Esophagus muscularis mucosa (tissue), 4 donors: ENCODE data around the gene RHAG. TPM values are rescaled to one million over a fixed set of nuclear protein-coding genes. Genes with fewer than 3 reads are reported as not detected.

Experiments used
- DNase-seq: peaks from one replicate; pipeline ENCODE4 v3.0.0-alpha.2; 2017; ENCODE audit errors: extremely low spot score
- H3K27ac ChIP-seq, 4 donors: fragments of 200-600 bp; sonication (generic); replicated peaks in 1 of 4; 1 replicate in 3 of 4; 2 replicates in 1 of 4; pipeline ENCODE4 v1.5.1; 2016 to 2019; ENCODE audit warnings: mild to moderate bottlenecking in 1 of 4
- H3K27me3 ChIP-seq, 4 donors: fragments of 200-600 bp; sonication (generic); one replicate each; pipeline versions ENCODE4 v1.5.1 to v1.6.0; 2016 to 2019
- H3K36me3 ChIP-seq, 4 donors: fragments of 200-600 bp; sonication (generic); one replicate each; pipeline ENCODE4 v1.5.1; 2016 to 2019
- H3K4me1 ChIP-seq, 4 donors: fragments of 200-600 bp; sonication (generic); one replicate each; pipeline ENCODE4 v1.5.1; 2016 to 2019
- H3K4me3 ChIP-seq, 4 donors: fragments of 200-600 bp; sonication (generic); 1 replicate in 2 of 4; 2 replicates in 2 of 4; pipeline ENCODE4 v1.5.1; 2016 to 2019; ENCODE audit warnings: mild to moderate bottlenecking in 4 of 4, moderate library complexity in 1 of 4
- H3K9me3 ChIP-seq, 4 donors: fragments of 200-600 bp; sonication (generic); 1 replicate in 3 of 4; 2 replicates in 1 of 4; pipeline ENCODE4 v1.5.1; 2016 to 2019
- EP300 ChIP-seq: sonication (generic); formaldehyde crosslinking; IDR thresholded peaks from one replicate; pipeline ENCODE4 v1.6.1; 2017; ENCODE audit warnings: antibody characterized with exemption
- POLR2A ChIP-seq: fragments of 450-650 bp; IDR thresholded peaks from one replicate; pipeline ENCODE4 v1.6.1; 2017; ENCODE audit warnings: antibody characterized with exemption, moderate library complexity, mild to moderate bottlenecking, low read depth
- POLR2AphosphoS5 ChIP-seq, 2 donors: sonication (generic); formaldehyde crosslinking; IDR thresholded peaks; one replicate each; pipeline ENCODE4 v1.6.1; 2017; ENCODE audit warnings: antibody characterized with exemption in 2 of 2
- WGBS: methylation state at CpG from one replicate; pipeline ENCODE4 v1.1.5; 2018; 5-methylcytosine and 5-hydroxymethylcytosine counted together
- intact Hi-C: fragments of 100-400 bp; cut with DNase I; formaldehyde crosslinking; loops from one replicate; pipeline ENCODE4 v1.15.1; 2023
- total RNA-seq, 4 donors: library from RNA; depleted of rRNA; stranded (reverse); fragments of >200 nt; gene quantifications; one replicate each; pipeline versions ENCODE4 v1.1.0 to v1.2.1, GENCODE V29; 2016
- TF ChIP-seq, protein P1 (sequence below), 3 experiments: fragments of 200-600 bp in 2 of 3; fragments of 450-650 bp in 1 of 3; sonication (generic) in 2 of 3; IDR thresholded peaks; one replicate each; pipeline ENCODE4 v1.5.1; 2017 to 2019; ENCODE audit warnings: antibody characterized with exemption in 3 of 3, mild to moderate bottlenecking in 2 of 3, moderate library complexity in 1 of 3

RHAG gene
- total RNA-seq: 1 to 10 TPM in 1 of 4 donors, under 1 TPM in 2, not detected in 1; 0.42 to 1.4 (median 0.99) TPM

DNA sequence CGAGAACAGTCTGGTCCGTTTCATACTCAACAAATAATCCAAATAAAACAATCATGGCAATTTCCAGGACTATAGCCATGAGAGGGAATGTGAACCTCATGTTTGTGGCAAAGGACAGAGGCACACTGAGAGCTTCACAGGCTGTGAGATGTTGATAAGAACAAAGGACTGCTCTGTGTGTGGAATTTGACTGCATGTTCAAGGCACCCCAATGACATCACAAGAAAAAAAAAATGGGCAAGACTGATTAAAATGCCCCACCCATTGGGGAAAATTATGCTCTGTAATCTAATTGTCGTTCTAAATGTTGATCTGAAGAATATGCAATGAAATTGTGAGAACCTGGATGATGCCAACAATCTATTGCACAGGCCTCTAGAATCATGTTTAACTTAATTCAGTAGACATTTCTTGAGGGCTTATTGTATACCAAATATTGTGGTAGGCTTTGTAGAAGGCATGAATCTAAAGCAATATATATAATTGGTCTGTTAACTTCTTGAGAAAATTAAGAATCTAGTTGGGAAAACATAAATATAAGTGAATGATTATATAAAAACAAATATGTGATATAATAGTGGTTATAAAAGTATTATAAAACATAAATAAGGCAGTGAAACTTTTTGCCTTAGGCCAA lies at the start of gene RHAG:
TSS of gene RHAG (minus strand) at position 127 of the 637 bp plus-strand sequence. CDS start at position 100, 27 bp downstream.
- intact Hi-C loops: no loop called here
- peaks cover 0 to 11% (median 0%) of the 10 kb centered on the region in 4 donors for H3K27me3 ChIP-seq
- TF ChIP-seq, protein P1, sequence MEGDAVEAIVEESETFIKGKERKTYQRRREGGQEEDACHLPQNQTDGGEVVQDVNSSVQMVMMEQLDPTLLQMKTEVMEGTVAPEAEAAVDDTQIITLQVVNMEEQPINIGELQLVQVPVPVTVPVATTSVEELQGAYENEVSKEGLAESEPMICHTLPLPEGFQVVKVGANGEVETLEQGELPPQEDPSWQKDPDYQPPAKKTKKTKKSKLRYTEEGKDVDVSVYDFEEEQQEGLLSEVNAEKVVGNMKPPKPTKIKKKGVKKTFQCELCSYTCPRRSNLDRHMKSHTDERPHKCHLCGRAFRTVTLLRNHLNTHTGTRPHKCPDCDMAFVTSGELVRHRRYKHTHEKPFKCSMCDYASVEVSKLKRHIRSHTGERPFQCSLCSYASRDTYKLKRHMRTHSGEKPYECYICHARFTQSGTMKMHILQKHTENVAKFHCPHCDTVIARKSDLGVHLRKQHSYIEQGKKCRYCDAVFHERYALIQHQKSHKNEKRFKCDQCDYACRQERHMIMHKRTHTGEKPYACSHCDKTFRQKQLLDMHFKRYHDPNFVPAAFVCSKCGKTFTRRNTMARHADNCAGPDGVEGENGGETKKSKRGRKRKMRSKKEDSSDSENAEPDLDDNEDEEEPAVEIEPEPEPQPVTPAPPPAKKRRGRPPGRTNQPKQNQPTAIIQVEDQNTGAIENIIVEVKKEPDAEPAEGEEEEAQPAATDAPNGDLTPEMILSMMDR (IDR thresholded peaks at IDR 0.05): no peak
- TF ChIP-seq POLR2AphosphoS5 (IDR thresholded peaks at IDR 0.05) (no peak), EP300 (no peak), POLR2A (no peak)
- H3K4me1 ChIP-seq: no peaks in the 10 kb centered on the region
- DNase-seq: no peak
- H3K36me3 ChIP-seq: no peaks in the 10 kb centered on the region
- no peak within 1 kb of the TSS for H3K27ac ChIP-seq
- no peaks in the 10 kb centered on the region for H3K9me3 ChIP-seq
- no peak within 1 kb of the TSS for H3K4me3 ChIP-seq
- 74% methylated on average over 3 of the region's 3 CpGs for WGBS

DNA sequence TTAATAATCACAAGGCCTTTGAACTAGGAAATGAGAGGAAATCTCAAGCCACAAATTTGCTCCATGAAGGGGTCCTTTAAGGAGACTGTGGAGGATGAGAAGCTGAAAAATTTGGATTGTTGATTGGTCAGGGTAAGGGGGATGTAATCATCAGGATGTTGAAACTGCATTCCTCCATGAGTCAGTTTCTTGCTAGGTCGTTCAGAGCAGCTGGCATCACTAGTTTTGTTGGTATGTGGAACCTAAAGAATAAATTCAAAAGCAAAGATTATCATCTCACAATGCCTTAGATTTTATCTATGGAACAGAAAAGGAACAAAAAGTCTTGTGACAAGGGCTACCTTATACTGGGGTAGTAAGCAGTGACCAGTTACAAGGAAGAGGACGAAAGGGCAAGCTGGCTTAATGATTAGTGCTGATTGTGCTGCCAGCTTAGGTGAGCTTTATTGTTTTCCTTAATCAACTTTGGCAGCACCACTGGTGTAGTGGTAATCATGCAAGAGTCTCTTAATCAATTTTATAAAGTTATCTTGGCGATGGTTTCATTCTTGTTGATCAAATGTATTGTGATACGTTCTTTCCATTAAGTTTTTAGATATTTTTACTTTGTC lies 40.1 kb upstream of the RHAG start:
- H3K4me1 ChIP-seq: no peaks in the 10 kb centered on the region
- 64% methylated on average over 4 of the region's 4 CpGs for WGBS

DNA sequence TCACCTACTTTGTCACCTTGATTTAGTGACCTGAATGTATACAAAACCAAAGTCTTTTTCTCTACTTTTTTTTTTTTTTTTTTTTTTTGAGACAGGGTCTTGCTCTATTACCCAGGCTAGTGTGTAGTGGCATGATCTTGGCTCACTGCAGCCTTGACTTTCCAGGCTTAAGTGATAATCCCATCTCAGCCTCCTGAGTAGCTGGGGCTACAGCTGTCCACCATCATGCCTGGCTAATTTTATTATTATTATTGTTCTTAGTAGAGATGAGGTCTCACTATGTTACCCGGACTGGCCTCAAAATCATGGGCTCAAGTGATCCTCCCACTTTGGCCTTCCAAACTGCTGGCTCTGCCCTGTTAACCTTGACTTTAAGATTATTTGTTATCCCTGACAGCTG lies 39.2 kb upstream of the RHAG start:
- intact Hi-C loops: no loop called here
- no peaks in the 10 kb centered on the region for H3K4me1 ChIP-seq
- H3K27me3 ChIP-seq: no peaks in the 10 kb centered on the region
- no peak for DNase-seq
- H3K4me3 ChIP-seq: no peak overlapping the region
- no peak overlapping the region for H3K27ac ChIP-seq
- 73% methylated on average over 1 of the region's 1 CpG for whole genome bisulfite sequencing
- no peaks in the 10 kb centered on the region for H3K36me3 ChIP-seq
- peaks cover 0 to 4% (median 0%) of the 10 kb centered on the region in 4 donors for H3K9me3 ChIP-seq
- TF ChIP-seq POLR2AphosphoS5 (IDR thresholded peaks at IDR 0.05) (no peak), POLR2A (no peak), EP300 (no peak)
- TF ChIP-seq, protein P1 (IDR thresholded peaks at IDR 0.05): no peak

More for the DNA sequence above, 40.1 kb upstream of the RHAG start:
- H3K27me3 ChIP-seq: no peaks in the 10 kb centered on the region
- H3K9me3 ChIP-seq: peaks cover 0 to 4% (median 0%) of the 10 kb centered on the region in 4 donors
- H3K36me3 ChIP-seq: no peaks in the 10 kb centered on the region
- H3K27ac ChIP-seq: no peak overlapping the region
- DNase-seq: no peak
- no peak for TF ChIP-seq POLR2A
- TF ChIP-seq EP300: no peak
- intact Hi-C loops: no loop called here
- no peak overlapping the region for H3K4me3 ChIP-seq

DNA sequence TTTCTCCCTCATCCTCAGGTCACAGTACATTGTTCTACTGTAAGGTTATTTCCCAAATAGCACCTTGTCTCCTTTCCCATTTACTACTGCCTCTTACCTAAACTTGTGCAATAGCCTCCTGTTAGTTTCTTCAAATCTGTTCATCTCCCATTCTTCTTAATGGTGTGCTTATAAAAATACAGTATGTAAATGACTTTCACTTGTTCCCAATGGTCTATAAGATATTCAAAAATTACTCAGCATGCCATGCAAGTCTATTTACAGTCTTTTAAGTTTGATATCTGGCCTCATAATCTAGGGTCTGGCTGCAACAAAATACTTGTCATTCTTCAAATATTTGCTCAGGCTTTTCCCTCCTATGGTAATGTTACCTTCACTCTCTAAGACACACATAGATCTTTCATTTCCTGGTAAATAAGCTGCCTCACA lies 31.5 kb upstream of the RHAG start:
- intact Hi-C loops: no loop called here
- Histone ChIP-seq H3K4me1 (no peaks in the 10 kb centered on the region), H3K27me3 (no peaks in the 10 kb centered on the region), H3K9me3 (peaks cover 0 to 4% (median 0%) of the 10 kb centered on the region in 4 donors), H3K27ac (no peak overlapping the region), H3K36me3 (no peaks in the 10 kb centered on the region), H3K4me3 (no peak overlapping the region)
- TF ChIP-seq EP300 (no peak), POLR2AphosphoS5 (IDR thresholded peaks at IDR 0.05) (no peak), POLR2A (no peak)
- TF ChIP-seq, protein P1 (IDR thresholded peaks at IDR 0.05): no peak
- DNase-seq: no peak

DNA sequence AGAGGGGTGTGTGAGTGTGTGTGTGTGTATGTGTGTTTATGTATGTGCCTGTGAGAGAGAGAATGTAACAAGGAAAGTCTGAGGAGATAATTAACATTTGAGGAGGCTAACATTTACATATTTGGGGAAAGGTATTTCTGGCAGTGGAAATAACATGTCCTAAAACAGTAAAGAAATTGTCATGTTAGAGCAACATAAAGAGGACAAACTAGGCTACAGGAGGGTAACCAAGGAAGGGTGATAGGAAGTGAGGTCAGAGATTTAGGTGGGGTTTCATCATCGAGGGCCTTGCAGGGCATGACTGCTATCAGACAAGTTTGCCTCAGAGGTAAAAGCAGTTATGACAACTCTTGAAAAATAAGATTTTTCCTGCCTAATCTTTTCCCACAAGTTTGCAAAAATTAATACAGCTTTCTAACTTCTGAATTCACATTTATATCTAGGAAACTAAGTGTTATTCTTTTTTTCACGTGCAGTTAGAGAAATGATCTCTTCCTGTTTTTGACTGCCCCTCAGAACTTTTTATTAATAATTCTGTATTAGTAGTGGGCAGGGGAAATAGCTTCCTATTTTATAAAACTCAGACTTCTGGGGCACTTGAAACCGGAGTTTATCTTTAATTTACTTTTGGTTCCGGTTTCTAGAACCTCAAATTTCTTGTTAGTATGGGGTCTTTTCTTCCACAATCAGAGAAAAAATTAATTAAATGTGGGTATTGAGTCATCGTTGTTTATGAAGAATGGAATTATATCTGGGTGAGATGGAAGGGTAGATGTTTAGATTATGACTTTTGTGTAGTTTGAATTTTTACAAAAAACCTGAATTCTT lies 30.5 kb upstream of the RHAG start:
- 56% methylated on average over 5 of the region's 5 CpGs for WGBS
- Histone ChIP-seq H3K27me3 (no peaks in the 10 kb centered on the region), H3K4me3 (no peak overlapping the region), H3K27ac (no peak overlapping the region), H3K36me3 (no peaks in the 10 kb centered on the region), H3K4me1 (no peaks in the 10 kb centered on the region), H3K9me3 (peaks cover 0 to 3% (median 0%) of the 10 kb centered on the region in 4 donors)
- DNase-seq: no peak
- intact Hi-C loops: no loop called here
- TF ChIP-seq POLR2AphosphoS5 (IDR thresholded peaks at IDR 0.05): no peak
- TF ChIP-seq EP300: no peak
- no peak for TF ChIP-seq POLR2A
- TF ChIP-seq, protein P1 (IDR thresholded peaks at IDR 0.05): no peak
